22Rv1 (cell line): Measurements from ENCODE around the gene LRMDA.

Experiments
- H3K27ac ChIP-seq: fragments of 450-650 bp; 2 replicates; pipeline ENCODE4 v1.5.1; 2017
- ZFX ChIP-seq: fragments of 450-650 bp; IDR thresholded peaks from 2 replicates; pipeline ENCODE4 v1.6.1; 2017; ENCODE audit warnings: antibody characterized with exemption, borderline replicate concordance
- TF ChIP-seq, protein P1 (sequence below): fragments of 450-650 bp; IDR thresholded peaks from 2 replicates; pipeline ENCODE4 v1.5.1; 2017; ENCODE audit warnings: mild to moderate bottlenecking

LRMDA gene

DNA sequence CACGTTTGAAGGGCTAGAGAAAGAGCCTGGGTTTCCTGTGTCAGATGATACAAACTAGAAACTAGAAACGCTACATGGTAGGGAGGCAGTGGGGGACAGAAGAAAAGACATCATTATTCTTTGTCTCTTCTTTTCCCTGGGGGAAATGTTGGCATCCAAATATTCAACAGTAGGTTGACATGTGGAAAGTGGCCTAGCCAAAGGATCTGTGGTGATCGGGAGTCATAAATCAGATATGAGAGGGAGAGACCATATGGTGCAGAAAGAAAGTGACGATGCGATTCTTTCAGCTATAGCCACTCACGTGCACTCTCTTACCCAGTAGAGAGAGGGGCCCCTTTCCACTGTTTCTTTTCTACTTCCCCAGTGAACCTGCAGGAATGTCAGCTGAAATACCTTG, 964.7 kb downstream of the LRMDA start:
- no peak for TF ChIP-seq ZFX
- TF ChIP-seq, protein P1, sequence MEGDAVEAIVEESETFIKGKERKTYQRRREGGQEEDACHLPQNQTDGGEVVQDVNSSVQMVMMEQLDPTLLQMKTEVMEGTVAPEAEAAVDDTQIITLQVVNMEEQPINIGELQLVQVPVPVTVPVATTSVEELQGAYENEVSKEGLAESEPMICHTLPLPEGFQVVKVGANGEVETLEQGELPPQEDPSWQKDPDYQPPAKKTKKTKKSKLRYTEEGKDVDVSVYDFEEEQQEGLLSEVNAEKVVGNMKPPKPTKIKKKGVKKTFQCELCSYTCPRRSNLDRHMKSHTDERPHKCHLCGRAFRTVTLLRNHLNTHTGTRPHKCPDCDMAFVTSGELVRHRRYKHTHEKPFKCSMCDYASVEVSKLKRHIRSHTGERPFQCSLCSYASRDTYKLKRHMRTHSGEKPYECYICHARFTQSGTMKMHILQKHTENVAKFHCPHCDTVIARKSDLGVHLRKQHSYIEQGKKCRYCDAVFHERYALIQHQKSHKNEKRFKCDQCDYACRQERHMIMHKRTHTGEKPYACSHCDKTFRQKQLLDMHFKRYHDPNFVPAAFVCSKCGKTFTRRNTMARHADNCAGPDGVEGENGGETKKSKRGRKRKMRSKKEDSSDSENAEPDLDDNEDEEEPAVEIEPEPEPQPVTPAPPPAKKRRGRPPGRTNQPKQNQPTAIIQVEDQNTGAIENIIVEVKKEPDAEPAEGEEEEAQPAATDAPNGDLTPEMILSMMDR: no peak
- H3K27ac ChIP-seq: no peak overlapping the region

DNA sequence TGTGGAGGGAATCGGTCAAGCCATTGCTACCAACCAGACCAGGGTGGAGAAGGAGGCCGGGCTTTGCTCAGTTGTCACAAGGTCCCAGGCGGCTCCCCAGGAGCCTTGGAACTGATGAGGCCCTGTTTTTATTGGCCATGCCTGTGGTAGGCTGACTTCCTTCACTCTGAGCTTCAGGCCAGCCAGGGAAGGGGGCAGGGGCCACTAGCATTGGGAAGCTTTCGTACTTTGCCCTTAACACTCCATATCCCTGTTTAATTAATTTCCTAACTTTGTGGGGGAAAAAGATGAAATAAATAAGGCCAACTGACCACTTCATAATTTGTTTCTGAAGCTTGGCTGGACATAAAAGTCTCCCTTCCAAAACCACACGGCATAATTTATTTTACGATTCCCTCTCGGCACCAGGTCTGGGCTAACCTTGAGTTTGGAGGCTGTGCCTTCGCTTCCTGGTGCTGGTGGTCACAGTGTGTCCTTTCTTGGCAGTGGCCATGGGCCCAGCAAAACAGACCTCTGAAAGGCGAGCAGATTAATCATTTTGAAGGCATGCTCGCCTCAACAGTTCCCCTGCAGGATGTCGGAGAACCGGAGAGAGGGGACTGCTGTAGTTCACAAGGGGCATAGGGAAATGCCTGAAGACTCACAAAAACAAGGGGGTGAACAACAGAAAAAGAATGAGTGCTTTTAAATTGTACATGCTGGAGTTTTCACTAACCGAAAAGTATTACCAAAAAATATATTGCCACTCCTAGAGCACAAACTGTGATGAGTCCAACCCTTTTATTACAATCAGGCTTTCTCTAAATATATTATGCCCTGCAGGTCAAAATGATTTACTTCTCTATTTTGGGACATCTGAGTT, 966.0 kb downstream of the LRMDA start:
- H3K27ac ChIP-seq: no peak overlapping the region
- TF ChIP-seq, protein P1: no peak
- no peak for TF ChIP-seq ZFX

GRCh38 chr10:76398043-76398710, 966.8 kb downstream of the LRMDA start:
- H3K27ac ChIP-seq: no peak overlapping the region
- TF ChIP-seq ZFX: no peak
- TF ChIP-seq, protein P1: no peak

- H3K27ac ChIP-seq: no peak overlapping the region
- TF ChIP-seq ZFX: no peak
- TF ChIP-seq, protein P1: no peak
These were observed 967.8 kb downstream of the LRMDA start for GRCh38 chr10:76399226-76399625.

GRCh38 chr10:76401006-76401405, 969.6 kb downstream of the LRMDA start:
- TF ChIP-seq, protein P1: no peak
- TF ChIP-seq ZFX: no peak
- no peak overlapping the region for H3K27ac ChIP-seq

- no peak overlapping the region for H3K27ac ChIP-seq
- TF ChIP-seq, protein P1: no peak
- TF ChIP-seq ZFX: no peak
These were observed 972.5 kb downstream of the LRMDA start for GRCh38 chr10:76403912-76404311.

DNA sequence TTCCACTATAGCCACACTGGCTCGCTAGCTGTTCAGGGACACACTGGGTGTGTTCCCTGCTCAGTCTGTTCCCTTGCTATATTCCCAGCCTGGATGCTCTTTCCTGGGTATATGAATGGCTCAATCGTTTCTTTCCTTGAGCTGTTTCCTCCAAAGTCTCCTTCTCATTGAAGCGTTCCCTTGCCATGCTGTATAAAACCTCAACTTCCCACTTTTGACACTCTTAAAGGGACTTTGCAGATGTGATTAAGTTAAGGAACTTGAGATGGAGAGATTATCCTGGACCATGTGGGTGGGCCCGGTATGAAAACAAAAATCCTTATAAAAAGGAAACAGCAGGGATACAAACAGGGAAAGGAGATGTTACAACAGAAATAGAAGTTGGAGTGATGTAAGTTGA, 973.1 kb downstream of the LRMDA start:
- H3K27ac ChIP-seq: no peak overlapping the region
- TF ChIP-seq, protein P1: no peak
- no peak for TF ChIP-seq ZFX
